ENCODE measurements around the gene ILKAP.

DNA sequence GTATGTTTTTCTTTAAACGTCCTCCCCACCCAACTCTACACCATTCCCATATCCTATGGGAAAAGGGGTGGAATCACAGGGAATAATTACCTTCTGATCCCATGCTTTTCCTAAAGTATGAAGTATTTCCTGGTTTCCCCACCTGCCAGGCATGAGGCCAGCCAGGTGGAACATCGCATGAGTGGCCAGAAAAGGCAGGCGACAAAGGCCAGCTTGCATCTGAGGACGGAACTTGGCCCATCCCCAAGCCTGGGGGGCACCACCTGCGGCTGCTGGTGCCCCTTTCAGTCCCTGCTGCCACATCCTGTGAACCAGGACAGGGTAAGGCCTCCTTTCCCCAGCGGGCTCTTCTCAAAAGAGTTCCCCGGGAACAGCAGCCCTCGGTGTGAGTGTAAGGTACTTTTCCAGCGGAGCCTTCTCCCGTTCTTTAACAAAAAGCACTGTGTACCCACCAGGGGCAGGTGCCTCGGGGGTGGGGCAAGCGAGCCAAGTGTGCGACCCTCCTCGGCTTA lies 45.9 kb downstream of the ILKAP start:
- TF ChIP-seq EZH2phosphoT487 (IDR thresholded peaks at IDR 0.05; ENCODE audit: borderline replicate concordance, low read depth) (no peak), EP300 (IDR thresholded peaks at IDR 0.05; ENCODE audit: borderline replicate concordance in 1 of 2, low read depth in 1 of 2, low read length in 1 of 2) (no peak), USF2 (IDR thresholded peaks at IDR 0.05; ENCODE audit: borderline replicate concordance, low read depth, low read length) (no peak), RFX5 (IDR thresholded peaks at IDR 0.05; ENCODE audit: low read length) (no peak), RAD21 (IDR thresholded peaks at IDR 0.05; ENCODE audit: low read length) (no peak), TCF12 (IDR thresholded peaks at IDR 0.05) (no peak), POLR2AphosphoS5 (IDR thresholded peaks at IDR 0.05; ENCODE audit: low read depth, low read length) (no peak), ZBTB33 (IDR thresholded peaks at IDR 0.05; ENCODE audit: borderline replicate concordance, low read depth) (no peak)
- TF ChIP-seq, protein P1, sequence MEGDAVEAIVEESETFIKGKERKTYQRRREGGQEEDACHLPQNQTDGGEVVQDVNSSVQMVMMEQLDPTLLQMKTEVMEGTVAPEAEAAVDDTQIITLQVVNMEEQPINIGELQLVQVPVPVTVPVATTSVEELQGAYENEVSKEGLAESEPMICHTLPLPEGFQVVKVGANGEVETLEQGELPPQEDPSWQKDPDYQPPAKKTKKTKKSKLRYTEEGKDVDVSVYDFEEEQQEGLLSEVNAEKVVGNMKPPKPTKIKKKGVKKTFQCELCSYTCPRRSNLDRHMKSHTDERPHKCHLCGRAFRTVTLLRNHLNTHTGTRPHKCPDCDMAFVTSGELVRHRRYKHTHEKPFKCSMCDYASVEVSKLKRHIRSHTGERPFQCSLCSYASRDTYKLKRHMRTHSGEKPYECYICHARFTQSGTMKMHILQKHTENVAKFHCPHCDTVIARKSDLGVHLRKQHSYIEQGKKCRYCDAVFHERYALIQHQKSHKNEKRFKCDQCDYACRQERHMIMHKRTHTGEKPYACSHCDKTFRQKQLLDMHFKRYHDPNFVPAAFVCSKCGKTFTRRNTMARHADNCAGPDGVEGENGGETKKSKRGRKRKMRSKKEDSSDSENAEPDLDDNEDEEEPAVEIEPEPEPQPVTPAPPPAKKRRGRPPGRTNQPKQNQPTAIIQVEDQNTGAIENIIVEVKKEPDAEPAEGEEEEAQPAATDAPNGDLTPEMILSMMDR (IDR thresholded peaks at IDR 0.05), result no peak
- TF ChIP-seq, protein P2, sequence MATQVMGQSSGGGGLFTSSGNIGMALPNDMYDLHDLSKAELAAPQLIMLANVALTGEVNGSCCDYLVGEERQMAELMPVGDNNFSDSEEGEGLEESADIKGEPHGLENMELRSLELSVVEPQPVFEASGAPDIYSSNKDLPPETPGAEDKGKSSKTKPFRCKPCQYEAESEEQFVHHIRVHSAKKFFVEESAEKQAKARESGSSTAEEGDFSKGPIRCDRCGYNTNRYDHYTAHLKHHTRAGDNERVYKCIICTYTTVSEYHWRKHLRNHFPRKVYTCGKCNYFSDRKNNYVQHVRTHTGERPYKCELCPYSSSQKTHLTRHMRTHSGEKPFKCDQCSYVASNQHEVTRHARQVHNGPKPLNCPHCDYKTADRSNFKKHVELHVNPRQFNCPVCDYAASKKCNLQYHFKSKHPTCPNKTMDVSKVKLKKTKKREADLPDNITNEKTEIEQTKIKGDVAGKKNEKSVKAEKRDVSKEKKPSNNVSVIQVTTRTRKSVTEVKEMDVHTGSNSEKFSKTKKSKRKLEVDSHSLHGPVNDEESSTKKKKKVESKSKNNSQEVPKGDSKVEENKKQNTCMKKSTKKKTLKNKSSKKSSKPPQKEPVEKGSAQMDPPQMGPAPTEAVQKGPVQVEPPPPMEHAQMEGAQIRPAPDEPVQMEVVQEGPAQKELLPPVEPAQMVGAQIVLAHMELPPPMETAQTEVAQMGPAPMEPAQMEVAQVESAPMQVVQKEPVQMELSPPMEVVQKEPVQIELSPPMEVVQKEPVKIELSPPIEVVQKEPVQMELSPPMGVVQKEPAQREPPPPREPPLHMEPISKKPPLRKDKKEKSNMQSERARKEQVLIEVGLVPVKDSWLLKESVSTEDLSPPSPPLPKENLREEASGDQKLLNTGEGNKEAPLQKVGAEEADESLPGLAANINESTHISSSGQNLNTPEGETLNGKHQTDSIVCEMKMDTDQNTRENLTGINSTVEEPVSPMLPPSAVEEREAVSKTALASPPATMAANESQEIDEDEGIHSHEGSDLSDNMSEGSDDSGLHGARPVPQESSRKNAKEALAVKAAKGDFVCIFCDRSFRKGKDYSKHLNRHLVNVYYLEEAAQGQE (IDR thresholded peaks at IDR 0.05; ENCODE audit: low read depth, low read length), result no peak

All from SK-N-SH (cell line).